ENCODE measurements around the gene CLNK. TPM values are rescaled to one million over a fixed set of nuclear protein-coding genes. Genes with fewer than 3 reads are reported as not detected.

Gene CLNK
- total RNA-seq, 1 donor from 2014 or later, result not detected

DNA sequence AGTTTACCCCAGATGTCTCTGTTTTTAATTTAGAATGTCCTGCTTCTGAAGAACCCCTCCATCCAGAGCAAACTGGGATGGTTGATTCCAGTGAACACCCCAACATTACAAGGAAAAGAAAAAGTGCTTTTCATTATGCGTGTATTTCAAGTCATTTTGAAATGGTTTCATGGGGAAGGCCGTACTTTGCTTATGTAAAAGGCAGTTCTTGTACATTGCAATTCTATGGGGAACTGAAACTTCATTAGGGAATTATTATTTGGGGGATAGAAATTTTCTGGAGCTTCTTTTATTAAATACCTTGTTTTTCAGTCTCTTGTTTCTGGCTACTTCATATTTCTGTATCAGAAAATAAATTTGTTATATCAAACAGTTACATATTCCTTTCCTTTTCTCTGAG lies 130.4 kb downstream of the CLNK start:
- TF ChIP-seq, protein P1, sequence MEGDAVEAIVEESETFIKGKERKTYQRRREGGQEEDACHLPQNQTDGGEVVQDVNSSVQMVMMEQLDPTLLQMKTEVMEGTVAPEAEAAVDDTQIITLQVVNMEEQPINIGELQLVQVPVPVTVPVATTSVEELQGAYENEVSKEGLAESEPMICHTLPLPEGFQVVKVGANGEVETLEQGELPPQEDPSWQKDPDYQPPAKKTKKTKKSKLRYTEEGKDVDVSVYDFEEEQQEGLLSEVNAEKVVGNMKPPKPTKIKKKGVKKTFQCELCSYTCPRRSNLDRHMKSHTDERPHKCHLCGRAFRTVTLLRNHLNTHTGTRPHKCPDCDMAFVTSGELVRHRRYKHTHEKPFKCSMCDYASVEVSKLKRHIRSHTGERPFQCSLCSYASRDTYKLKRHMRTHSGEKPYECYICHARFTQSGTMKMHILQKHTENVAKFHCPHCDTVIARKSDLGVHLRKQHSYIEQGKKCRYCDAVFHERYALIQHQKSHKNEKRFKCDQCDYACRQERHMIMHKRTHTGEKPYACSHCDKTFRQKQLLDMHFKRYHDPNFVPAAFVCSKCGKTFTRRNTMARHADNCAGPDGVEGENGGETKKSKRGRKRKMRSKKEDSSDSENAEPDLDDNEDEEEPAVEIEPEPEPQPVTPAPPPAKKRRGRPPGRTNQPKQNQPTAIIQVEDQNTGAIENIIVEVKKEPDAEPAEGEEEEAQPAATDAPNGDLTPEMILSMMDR (IDR thresholded peaks at IDR 0.05; ENCODE audit: unreplicated experiment), result no peak
- H3K36me3 Mint-ChIP-seq (ENCODE audit: insufficient read depth), result no peaks in the 10 kb centered on the region
- no peak for DNase-seq (ENCODE audit: low spot score, unreplicated experiment)
- H3K4me3 Mint-ChIP-seq (ENCODE audit: low read depth), result no peak overlapping the region
- H3K4me1 Mint-ChIP-seq (ENCODE audit: low read depth), result no peaks in the 10 kb centered on the region
- H3K9me3 Mint-ChIP-seq (ENCODE audit: low read depth), result no peaks in the 10 kb centered on the region
- no peak overlapping the region for H3K27ac Mint-ChIP-seq
- peaks cover 9% of the 10 kb centered on the region for H3K27me3 Mint-ChIP-seq

DNA sequence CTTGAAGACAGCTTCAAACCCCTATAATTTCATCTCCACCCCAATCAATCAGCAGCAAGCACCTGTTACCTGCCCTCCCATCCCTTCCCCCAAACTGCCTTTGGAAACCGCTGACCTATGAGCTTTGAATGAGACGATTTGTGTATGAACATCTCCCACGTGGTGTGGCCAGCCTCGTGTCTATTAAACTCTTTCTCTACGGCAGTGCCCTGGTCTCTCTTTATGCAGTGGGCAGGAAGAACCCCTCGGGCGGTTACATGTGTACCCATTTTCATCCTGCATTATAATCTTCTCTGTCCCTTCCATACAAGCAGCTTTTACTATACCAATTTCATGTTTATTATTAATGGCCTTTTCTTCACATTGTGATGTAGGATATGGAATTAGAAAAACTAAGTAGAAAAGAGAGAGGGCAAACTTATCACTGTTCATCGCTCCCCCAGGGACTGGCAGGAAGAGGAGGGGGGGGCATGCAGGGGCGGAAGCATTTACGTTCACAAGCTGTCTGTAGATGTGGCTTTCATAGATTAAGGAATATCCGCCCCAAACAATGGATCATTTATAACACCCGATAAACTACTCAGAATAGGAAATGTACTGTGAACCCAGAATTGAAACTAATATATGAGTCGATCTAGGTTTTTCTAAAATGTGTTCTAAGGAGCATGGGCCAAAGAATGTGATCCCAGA lies 131.8 kb downstream of the CLNK start:
- Mint-ChIP-seq H3K4me3 (ENCODE audit: low read depth) (no peak overlapping the region), H3K27ac (no peak overlapping the region), H3K9me3 (ENCODE audit: low read depth) (no peaks in the 10 kb centered on the region), H3K27me3 (peaks cover 13% of the 10 kb centered on the region), H3K36me3 (ENCODE audit: insufficient read depth) (no peaks in the 10 kb centered on the region), H3K4me1 (ENCODE audit: low read depth) (no peaks in the 10 kb centered on the region)
- TF ChIP-seq, protein P1 (IDR thresholded peaks at IDR 0.05; ENCODE audit: unreplicated experiment), result no peak
- no peak for DNase-seq (ENCODE audit: low spot score, unreplicated experiment)

DNA sequence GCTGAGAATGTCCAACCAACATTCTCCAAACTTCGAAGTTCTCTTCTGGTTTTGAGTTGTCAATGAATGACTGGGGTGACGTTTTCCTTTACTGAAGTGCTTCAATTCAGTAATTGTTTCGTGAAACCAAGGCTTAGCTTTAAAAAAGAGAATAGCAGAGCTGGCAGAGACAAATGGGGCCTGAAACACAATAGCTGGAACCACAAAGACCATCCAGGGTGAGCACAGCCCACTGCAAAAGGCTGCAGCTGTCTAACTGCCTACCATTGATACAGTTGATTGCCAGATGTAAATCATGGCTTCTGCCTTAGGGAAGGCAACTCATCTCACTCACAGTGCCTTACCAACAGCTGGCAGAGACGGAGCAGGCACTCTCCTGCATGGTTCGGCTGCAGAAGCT lies 148.7 kb downstream of the CLNK start:
- H3K9me3 Mint-ChIP-seq (ENCODE audit: low read depth), result no peaks in the 10 kb centered on the region
- no peaks in the 10 kb centered on the region for H3K27me3 Mint-ChIP-seq
- no peak for DNase-seq (ENCODE audit: low spot score, unreplicated experiment)
- H3K27ac Mint-ChIP-seq, result no peak overlapping the region
- H3K4me3 Mint-ChIP-seq (ENCODE audit: low read depth), result no peak overlapping the region
- TF ChIP-seq, protein P1 (IDR thresholded peaks at IDR 0.05; ENCODE audit: unreplicated experiment), result no peak
- peaks cover 13% of the 10 kb centered on the region for H3K4me1 Mint-ChIP-seq (ENCODE audit: low read depth)
- H3K36me3 Mint-ChIP-seq (ENCODE audit: insufficient read depth), result no peaks in the 10 kb centered on the region

DNA sequence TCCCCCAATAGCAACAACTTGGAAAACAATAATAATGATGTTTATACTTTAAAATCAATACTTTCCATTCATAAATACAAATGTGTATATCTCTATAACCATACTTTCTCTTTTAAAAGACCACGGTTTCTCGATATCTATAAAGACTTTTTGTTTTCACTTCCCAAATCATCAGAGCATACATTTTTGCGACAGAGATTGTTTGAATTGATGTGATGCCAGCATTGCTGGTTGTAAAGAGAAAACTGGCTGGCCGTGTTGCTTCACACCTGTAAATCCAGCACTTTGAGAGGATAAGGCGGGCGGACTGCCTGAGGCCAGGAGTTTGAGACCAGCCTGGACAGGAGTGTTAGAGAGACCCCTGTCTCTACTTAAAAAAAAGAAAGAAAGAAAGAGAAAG lies 149.7 kb downstream of the CLNK start:
- Mint-ChIP-seq H3K27me3 (no peaks in the 10 kb centered on the region), H3K27ac (no peak overlapping the region), H3K36me3 (ENCODE audit: insufficient read depth) (no peaks in the 10 kb centered on the region), H3K4me3 (ENCODE audit: low read depth) (no peak overlapping the region), H3K9me3 (ENCODE audit: low read depth) (no peaks in the 10 kb centered on the region), H3K4me1 (ENCODE audit: low read depth) (peaks cover 16% of the 10 kb centered on the region)
- DNase-seq (ENCODE audit: low spot score, unreplicated experiment), result no peak
- TF ChIP-seq, protein P1 (IDR thresholded peaks at IDR 0.05; ENCODE audit: unreplicated experiment), result no peak

DNA sequence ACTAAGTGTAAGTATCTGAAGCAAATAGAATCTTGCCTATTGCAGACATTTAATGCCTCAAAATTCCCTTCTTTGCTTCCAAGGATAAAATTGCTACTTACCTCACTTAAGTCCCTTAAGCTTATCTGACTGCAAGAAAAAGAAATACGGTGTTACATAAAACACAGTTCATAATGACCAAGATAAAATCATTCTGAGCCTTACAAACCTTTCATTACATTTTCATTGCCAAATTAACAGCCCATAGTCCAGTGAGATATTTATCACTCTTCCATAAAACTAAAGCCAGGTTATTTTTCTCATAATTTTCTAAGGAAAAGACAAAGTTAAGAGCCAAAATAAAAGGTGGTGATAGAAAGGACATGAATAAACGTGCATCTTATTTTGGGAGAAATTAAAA lies 152.4 kb downstream of the CLNK start:
- TF ChIP-seq, protein P1 (IDR thresholded peaks at IDR 0.05; ENCODE audit: unreplicated experiment), result no peak
- H3K27ac Mint-ChIP-seq, result no peak overlapping the region
- H3K4me3 Mint-ChIP-seq (ENCODE audit: low read depth), result no peak overlapping the region

More for the DNA sequence above, 152.4 kb downstream of the CLNK start:
- H3K27me3 Mint-ChIP-seq, result no peaks in the 10 kb centered on the region
- peaks cover 19% of the 10 kb centered on the region for H3K4me1 Mint-ChIP-seq (ENCODE audit: low read depth)
- DNase-seq (ENCODE audit: low spot score, unreplicated experiment), result no peak
- no peaks in the 10 kb centered on the region for H3K36me3 Mint-ChIP-seq (ENCODE audit: insufficient read depth)
- H3K9me3 Mint-ChIP-seq (ENCODE audit: low read depth), result no peaks in the 10 kb centered on the region
